Stimulated activated effector memory CD8-positive, alpha-beta T cell treated with anti-CD3 and anti-CD28 coated beads, Interleukin-12 subunit alpha, Interleukin-12 subunit beta, amount 100 ng/mL, for 72 hours (primary cell): ENCODE results near the gene PER1.
A peak's percentile ranks its signal among the peaks of the same experiment; 100 is the strongest.

Experiments
- ATAC-seq: fragments of 150-1000 bp; cut with Tn5 transposase; 2 replicates; pipeline ENCODE4 v1.10.0; 2021
- DNase-seq, 2 donors: peaks; one replicate each; pipeline ENCODE4 v3.0.0; 2021 to 2022; ENCODE audit warnings: low spot score in 2 of 2
- H3K27ac Mint-ChIP-seq: one replicate; pipeline ENCODE4 v1.8.0; 2022; ENCODE audit warnings: mild to moderate bottlenecking, mixed read lengths
- H3K36me3 Mint-ChIP-seq: one replicate; pipeline ENCODE4 v1.8.0; 2022; ENCODE audit warnings: mild to moderate bottlenecking, mixed read lengths
- H3K4me1 Mint-ChIP-seq: one replicate; pipeline ENCODE4 v1.8.0; 2022; ENCODE audit warnings: mixed read lengths
- H3K4me3 Mint-ChIP-seq: one replicate; pipeline ENCODE4 v1.8.0; 2022; ENCODE audit warnings: mild to moderate bottlenecking, mixed read lengths
- H3K9me3 Mint-ChIP-seq: one replicate; pipeline ENCODE4 v1.8.0; 2022; ENCODE audit warnings: mixed read lengths

PER1 gene

GRCh38 chr17:8142158-8142886 is 9.9 kb downstream of the PER1 start:
- H3K4me1 Mint-ChIP-seq: peaks cover 14% of the 10 kb centered on the region
- H3K27ac Mint-ChIP-seq: no peak overlapping the region
- no peaks in the 10 kb centered on the region for H3K9me3 Mint-ChIP-seq
- ATAC-seq (no peak), DNase-seq (peak in 1 of 2 donors; percentile 2)
- no peak overlapping the region for H3K4me3 Mint-ChIP-seq
- H3K36me3 Mint-ChIP-seq: no peaks in the 10 kb centered on the region

- H3K36me3 Mint-ChIP-seq: no peaks in the 10 kb centered on the region
- no peak for ATAC-seq
These were observed 10.5 kb downstream of the PER1 start for GRCh38 chr17:8141741-8142140.

GRCh38 chr17:8141045-8141444 is 11.2 kb downstream of the PER1 start:
- H3K9me3 Mint-ChIP-seq: no peaks in the 10 kb centered on the region
- H3K27ac Mint-ChIP-seq: peak overlapping the region; percentile 73
- H3K4me1 Mint-ChIP-seq: peaks cover 3% of the 10 kb centered on the region
- no peak overlapping the region for H3K4me3 Mint-ChIP-seq
- DNase-seq (no peak), ATAC-seq (no peak)
- H3K36me3 Mint-ChIP-seq: no peaks in the 10 kb centered on the region

More at GRCh38 chr17:8141741-8142140, 10.5 kb downstream of the PER1 start:
- Mint-ChIP-seq H3K4me3 (no peak overlapping the region), H3K27ac (no peak overlapping the region), H3K9me3 (no peaks in the 10 kb centered on the region), H3K4me1 (peaks cover 10% of the 10 kb centered on the region)
- DNase-seq: no peak

GRCh38 chr17:8140065-8141029 is 11.9 kb downstream of the PER1 start:
- Mint-ChIP-seq H3K27ac (peak overlapping the region; percentile 73), H3K4me3 (no peak overlapping the region), H3K4me1 (no peaks in the 10 kb centered on the region), H3K36me3 (no peaks in the 10 kb centered on the region), H3K9me3 (no peaks in the 10 kb centered on the region)
- no peak for ATAC-seq
- DNase-seq: no peak

DNA sequence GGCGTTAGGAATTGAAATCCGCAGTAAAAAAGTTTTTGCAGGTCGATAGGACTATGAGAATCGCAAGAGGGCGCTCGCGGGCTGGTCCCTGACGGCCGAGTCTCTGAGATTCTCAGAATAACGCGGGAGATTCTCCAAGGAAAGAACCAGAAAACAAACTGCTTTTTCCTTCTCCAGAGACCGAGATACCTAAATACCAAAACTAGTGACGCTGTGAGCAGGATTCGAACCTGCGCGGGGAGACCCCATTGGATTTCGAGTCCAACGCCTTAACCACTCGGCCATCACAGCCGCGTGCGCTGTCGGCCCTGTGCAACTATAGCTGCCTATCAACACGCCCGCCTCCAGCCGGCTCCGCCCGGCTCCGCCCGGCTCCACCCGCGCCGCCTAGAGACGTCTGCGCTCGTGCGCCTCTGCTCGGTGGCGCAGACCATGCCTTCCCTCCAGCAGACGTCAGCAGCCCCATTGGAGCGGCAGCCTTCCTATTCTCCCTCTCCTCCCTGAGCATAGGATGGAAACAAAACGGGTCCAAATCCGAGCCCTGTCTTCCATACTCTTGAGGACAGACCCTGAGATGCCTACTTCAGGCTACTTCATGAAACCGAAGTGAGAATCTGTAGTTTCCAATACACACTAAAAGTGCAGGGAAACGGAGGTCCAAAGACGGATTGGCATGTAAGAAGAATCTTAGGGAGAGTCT is 13.4 kb downstream of the PER1 start:
- Mint-ChIP-seq H3K4me3 (no peak overlapping the region), H3K36me3 (peaks cover 6% of the 10 kb centered on the region), H3K9me3 (no peaks in the 10 kb centered on the region), H3K27ac (no peak overlapping the region), H3K4me1 (no peaks in the 10 kb centered on the region)
- peak; percentile 95 for ATAC-seq
- DNase-seq: peak; percentile 96 to 100

- DNase-seq (no peak), ATAC-seq (no peak)
- no peak overlapping the region for H3K4me3 Mint-ChIP-seq
- no peaks in the 10 kb centered on the region for H3K9me3 Mint-ChIP-seq
- peaks cover 6% of the 10 kb centered on the region for H3K36me3 Mint-ChIP-seq
- no peak overlapping the region for H3K27ac Mint-ChIP-seq
- no peaks in the 10 kb centered on the region for H3K4me1 Mint-ChIP-seq
These were observed 13.9 kb downstream of the PER1 start for GRCh38 chr17:8138374-8138671.

DNA sequence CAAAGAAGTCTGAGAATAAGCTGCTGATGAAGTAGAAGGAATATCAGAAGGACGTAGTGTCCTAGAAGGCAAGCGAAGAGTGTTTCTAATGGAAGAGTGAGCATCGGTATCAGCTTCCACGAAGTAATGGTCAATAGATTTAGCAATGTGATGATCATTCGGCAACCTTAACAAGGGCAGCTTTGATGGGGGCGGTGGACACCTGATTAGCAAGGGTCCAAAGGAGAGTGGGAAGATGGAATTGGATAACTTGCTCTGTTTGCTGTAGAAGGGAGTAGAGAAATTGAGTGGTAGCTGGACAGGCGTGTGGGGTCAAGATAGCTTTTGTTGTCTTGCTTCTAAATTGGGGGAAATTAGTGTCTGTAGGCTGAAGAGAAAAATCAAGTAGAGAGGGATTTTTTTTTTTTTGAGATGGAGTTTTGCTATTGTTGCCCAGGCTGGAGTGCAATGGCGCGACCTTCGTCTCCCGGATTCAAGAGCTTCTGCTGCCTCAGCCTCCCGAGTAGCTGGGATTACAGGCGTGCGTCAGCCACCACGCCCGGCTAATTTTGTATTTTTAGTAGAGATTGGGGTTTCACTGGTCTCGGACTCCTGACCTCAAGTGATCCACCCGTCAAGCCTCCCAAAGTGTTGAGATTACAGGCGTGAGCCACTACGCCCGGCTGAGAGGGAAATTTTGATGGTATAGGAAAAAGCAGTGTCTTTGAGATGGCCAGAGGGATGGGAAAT is 14.4 kb downstream of the PER1 start:
- no peak overlapping the region for H3K4me3 Mint-ChIP-seq
- H3K27ac Mint-ChIP-seq: no peak overlapping the region
- H3K4me1 Mint-ChIP-seq: no peaks in the 10 kb centered on the region
- H3K9me3 Mint-ChIP-seq: no peaks in the 10 kb centered on the region
- no peak for ATAC-seq
- H3K36me3 Mint-ChIP-seq: peaks cover 6% of the 10 kb centered on the region
- DNase-seq: no peak

- DNase-seq: no peak
- ATAC-seq: no peak
- Mint-ChIP-seq H3K36me3 (peaks cover 6% of the 10 kb centered on the region), H3K27ac (no peak overlapping the region), H3K4me3 (no peak overlapping the region), H3K9me3 (no peaks in the 10 kb centered on the region), H3K4me1 (no peaks in the 10 kb centered on the region)
These were observed 18.3 kb downstream of the PER1 start for GRCh38 chr17:8133941-8134340.

DNA sequence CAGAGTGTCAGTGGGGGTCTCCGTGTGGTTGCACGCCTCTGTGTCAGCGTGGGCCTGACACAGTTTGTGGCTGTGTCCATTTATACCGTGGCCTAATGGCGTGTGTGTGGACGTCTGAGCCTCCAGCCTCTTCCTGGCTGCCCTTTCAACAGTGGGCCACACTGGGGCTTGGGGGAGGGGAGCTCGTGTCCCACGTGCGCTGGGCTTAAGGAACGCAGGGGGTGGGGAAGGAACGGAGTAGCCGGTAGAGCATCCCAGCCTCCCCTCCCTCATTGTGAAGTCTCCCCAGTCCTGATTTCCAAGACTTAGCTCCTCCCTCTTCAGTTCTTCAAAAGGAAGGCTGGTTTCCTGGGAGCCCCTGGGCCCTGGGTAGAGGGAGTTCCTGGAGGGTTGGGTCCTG is 18.8 kb downstream of the PER1 start:
- H3K27ac Mint-ChIP-seq: no peak overlapping the region
- H3K4me1 Mint-ChIP-seq: no peaks in the 10 kb centered on the region
- DNase-seq (no peak), ATAC-seq (no peak)
- H3K36me3 Mint-ChIP-seq: peaks cover 6% of the 10 kb centered on the region
- H3K9me3 Mint-ChIP-seq: no peaks in the 10 kb centered on the region
- H3K4me3 Mint-ChIP-seq: no peak overlapping the region

- DNase-seq (no peak), ATAC-seq (peak; percentile 87)
- H3K9me3 Mint-ChIP-seq: no peaks in the 10 kb centered on the region
- H3K36me3 Mint-ChIP-seq: peaks cover 7% of the 10 kb centered on the region
- H3K4me1 Mint-ChIP-seq: peaks cover 5% of the 10 kb centered on the region
- no peak overlapping the region for H3K27ac Mint-ChIP-seq
- H3K4me3 Mint-ChIP-seq: no peak overlapping the region
These were observed 20.3 kb downstream of the PER1 start for GRCh38 chr17:8131844-8132441.

DNA sequence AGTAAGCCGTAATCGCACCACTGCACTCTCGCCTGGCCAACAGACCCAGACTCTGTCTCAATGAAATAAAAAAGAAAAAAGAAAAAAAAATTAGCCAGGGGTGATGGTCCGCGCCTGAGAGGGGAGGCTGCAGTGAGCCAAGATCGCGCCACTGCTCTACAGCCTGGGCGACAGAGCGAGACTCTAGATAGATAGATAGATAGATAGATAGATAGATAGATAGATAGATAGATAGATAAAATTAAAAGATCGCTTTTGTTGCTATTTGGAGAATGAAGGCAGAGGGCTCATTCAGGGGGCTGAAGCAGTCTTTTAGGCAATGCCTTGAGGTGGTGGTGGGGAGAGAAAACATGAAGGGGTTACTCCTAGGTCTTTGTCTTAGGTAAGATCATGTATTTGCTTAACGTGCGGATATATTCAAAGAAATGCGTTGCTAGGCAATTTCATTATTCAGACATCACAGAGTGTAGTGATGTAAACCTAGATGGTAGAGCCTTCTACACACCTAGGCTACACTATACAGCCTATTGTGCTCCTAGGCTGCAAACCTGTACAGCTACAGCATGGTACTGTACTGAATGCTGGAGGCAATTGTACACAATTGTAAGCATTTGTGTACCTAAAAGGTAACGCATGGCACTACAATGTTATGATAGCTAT is 23.9 kb downstream of the PER1 start:
- Mint-ChIP-seq H3K4me3 (no peak overlapping the region), H3K27ac (no peak overlapping the region), H3K4me1 (peaks cover 42% of the 10 kb centered on the region), H3K36me3 (peaks cover 32% of the 10 kb centered on the region), H3K9me3 (no peaks in the 10 kb centered on the region)
- DNase-seq (no peak), ATAC-seq (no peak)

DNA sequence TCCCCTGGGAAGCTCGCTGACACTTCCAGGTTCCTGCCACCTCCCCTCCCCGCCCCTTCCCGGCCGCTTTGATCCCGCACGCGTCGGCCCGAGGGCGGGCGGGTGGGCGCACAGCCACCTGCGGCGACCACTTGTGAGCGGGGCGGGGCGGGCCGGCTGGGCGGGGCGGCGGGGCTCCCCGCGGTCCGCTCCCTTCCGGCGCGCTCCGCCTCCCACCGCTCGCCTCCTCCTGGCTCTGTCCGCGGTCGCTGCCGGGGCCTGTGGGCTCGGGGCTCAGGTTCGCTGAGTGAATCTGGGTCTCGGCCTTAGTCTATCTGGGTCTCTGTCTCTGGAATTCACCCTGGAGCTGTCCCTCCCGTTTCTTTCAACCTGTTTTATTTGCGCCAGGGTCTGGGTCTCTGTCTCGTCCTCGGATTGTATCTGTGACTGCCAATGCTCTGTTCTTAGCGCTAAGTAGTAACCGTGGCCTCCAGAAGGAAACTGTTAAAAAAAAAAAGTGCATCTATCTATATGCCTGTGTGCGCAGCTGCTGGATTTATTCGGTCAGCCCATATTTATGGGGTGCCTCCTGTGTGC is 25.6 kb downstream of the PER1 start:
- no peaks in the 10 kb centered on the region for H3K9me3 Mint-ChIP-seq
- H3K27ac Mint-ChIP-seq: peak overlapping the region; percentile 100
- peak overlapping the region; percentile 82 for H3K4me3 Mint-ChIP-seq
- ATAC-seq (peak; percentile 63), DNase-seq (peak; percentile 45 to 78)
- peaks cover 53% of the 10 kb centered on the region for H3K4me1 Mint-ChIP-seq
- peaks cover 37% of the 10 kb centered on the region for H3K36me3 Mint-ChIP-seq

- Mint-ChIP-seq H3K9me3 (no peaks in the 10 kb centered on the region), H3K4me3 (peak overlapping the region; percentile 82), H3K4me1 (peaks cover 56% of the 10 kb centered on the region), H3K27ac (peak overlapping the region; percentile 100), H3K36me3 (peaks cover 40% of the 10 kb centered on the region)
- ATAC-seq (no peak), DNase-seq (no peak)
These were observed 26.2 kb downstream of the PER1 start for GRCh38 chr17:8125947-8126490.
